ENCODE results near the gene SCNN1G. TPM values are rescaled to one million over a fixed set of nuclear protein-coding genes. Genes with fewer than 3 reads are reported as not detected.

The SCNN1G gene
- total and polyA plus RNA-seq, 2 of the 13 experiments (the other 11 are each of a cell fraction or from before 2014, with no cell fraction given), result not detected

DNA sequence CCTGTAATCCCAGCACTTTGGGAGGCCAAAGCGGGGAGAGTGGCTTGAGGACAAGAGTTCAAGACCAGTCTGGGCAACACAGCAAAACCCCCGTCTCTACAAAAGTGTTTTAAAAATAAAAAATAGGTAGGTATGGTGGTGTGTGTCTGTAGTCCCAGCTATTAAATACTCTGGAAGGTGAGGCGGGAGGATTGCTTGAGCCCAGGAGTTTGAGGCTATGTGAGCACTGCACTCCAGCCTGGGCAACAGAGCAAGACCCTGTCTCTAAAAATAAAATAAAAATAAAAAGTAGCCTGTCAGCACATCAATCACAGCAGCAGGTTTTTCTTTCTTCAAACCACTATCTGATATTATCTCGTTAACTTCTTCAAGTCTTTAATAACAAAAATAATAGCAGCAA is 34.9 kb upstream of the SCNN1G start:
- no peaks in the 10 kb centered on the region for H3K9me3 ChIP-seq (ENCODE audit: low read length)
- H3K4me1 ChIP-seq (ENCODE audit: insufficient read depth, low read length), result peaks cover 76% of the 10 kb centered on the region
- H3K4me3 ChIP-seq (replicated peaks in 1 of 3; ENCODE audit: insufficient read depth in 1 of 3, low read depth in 2 of 3, low read length in 3 of 3), result peak overlapping the region; percentile 95 to 99 (median 95)
- intact Hi-C loops (cut with micrococcal nuclease; ENCODE audit: unreplicated experiment) (loop anchor here (2.0 kb wide), 1 partner anchor 43 kb away; no protein-coding TSS in a partner anchor), in situ Hi-C loops (cut with HindIII; ENCODE audit: extremely low pct_ligation_motif_present, low pct_unique_long_range_greater_than_20kb) (loop anchor here (10.0 kb wide), 1 partner anchor 63 kb away; no protein-coding TSS in a partner anchor)
- H3K36me3 ChIP-seq (replicated peaks in 1 of 2; ENCODE audit: control insufficient read depth in 1 of 2, insufficient read depth in 2 of 2, low read length in 2 of 2), result no peaks in the 10 kb centered on the region; a peak in 1 of 5 replicates
- BruUV-seq (replicated peaks), result TSS peak; percentile 64
- 85% methylated on average over 4 of the region's 4 CpGs for WGBS (ENCODE audit: low lambda C conversion rate)
- no peak for FAIRE-seq
- no peak overlapping the region for H2AFZ ChIP-seq (ENCODE audit: low read length)
- no peak for ATAC-seq
- peak overlapping the region; percentile 74 for H3K27ac ChIP-seq (ENCODE audit: extremely low read length, insufficient read depth, low read length)
- ChIA-PET POLR2A (interaction anchor here (1.2 to 1.4 kb wide), 2 partner anchors 43 to 53 kb away, joined by 3 to 5 read pairs; no protein-coding TSS in a partner anchor), CTCF (ENCODE audit: low intra/inter-chr PET ratio, low total read pairs) (no interaction called here)
- H3K9ac ChIP-seq (ENCODE audit: insufficient read depth, low read depth, low read length), result peak overlapping the region; percentile 85
- H4K20me1 ChIP-seq (ENCODE audit: insufficient read depth, low read length), result peaks cover 9% of the 10 kb centered on the region; the same call in 1 of the 2 replicates
- peaks cover 59% of the 10 kb centered on the region for H3K79me2 ChIP-seq (ENCODE audit: insufficient read depth, low read length)
- no peak for DNase-seq (ENCODE audit: low spot score)
- H3K27me3 ChIP-seq (ENCODE audit: control insufficient read depth in 1 of 2, insufficient read depth in 2 of 2, low read length in 2 of 2), result peaks cover 0 to 5% of the 10 kb centered on the region in 2 experiments; a peak in 1 of 5 replicates
- peak overlapping the region; percentile 87 for H3K4me2 ChIP-seq (ENCODE audit: low read depth, low read length)
- TF ChIP-seq ATF7 (IDR thresholded peaks at IDR 0.05) (no peak), ATF7 (CRISPR knock-in tag; IDR thresholded peaks at IDR 0.05) (no peak), ZNF83 (CRISPR knock-in tag; IDR thresholded peaks at IDR 0.05; ENCODE audit: borderline replicate concordance) (no peak), SKI (IDR thresholded peaks at IDR 0.05; ENCODE audit: partially characterized antibody) (no peak), ZFY (CRISPR knock-in tag; IDR thresholded peaks at IDR 0.05) (0 out of 2 replicates have a peak, but pooled peaks have one; percentile 26), ZNF564 (CRISPR knock-in tag; IDR thresholded peaks at IDR 0.05) (no peak), TP53 (CRISPR knock-in tag; conservative IDR thresholded peaks at IDR 0.05) (no peak), MBNL3 (CRISPR knock-in tag; conservative IDR thresholded peaks at IDR 0.05) (no peak), ZNF335 (CRISPR knock-in tag; IDR thresholded peaks at IDR 0.05) (no peak), MEF2D (CRISPR knock-in tag; IDR thresholded peaks at IDR 0.05) (no peak), SNAPC2 (CRISPR knock-in tag; IDR thresholded peaks at IDR 0.05) (0 out of 2 replicates have a peak, but pooled peaks have one; percentile 10)
- TF ChIP-seq, protein P1, sequence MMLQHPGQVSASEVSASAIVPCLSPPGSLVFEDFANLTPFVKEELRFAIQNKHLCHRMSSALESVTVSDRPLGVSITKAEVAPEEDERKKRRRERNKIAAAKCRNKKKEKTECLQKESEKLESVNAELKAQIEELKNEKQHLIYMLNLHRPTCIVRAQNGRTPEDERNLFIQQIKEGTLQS (CRISPR knock-in tag; IDR thresholded peaks at IDR 0.05), result no peak
- TF ChIP-seq, protein P2, sequence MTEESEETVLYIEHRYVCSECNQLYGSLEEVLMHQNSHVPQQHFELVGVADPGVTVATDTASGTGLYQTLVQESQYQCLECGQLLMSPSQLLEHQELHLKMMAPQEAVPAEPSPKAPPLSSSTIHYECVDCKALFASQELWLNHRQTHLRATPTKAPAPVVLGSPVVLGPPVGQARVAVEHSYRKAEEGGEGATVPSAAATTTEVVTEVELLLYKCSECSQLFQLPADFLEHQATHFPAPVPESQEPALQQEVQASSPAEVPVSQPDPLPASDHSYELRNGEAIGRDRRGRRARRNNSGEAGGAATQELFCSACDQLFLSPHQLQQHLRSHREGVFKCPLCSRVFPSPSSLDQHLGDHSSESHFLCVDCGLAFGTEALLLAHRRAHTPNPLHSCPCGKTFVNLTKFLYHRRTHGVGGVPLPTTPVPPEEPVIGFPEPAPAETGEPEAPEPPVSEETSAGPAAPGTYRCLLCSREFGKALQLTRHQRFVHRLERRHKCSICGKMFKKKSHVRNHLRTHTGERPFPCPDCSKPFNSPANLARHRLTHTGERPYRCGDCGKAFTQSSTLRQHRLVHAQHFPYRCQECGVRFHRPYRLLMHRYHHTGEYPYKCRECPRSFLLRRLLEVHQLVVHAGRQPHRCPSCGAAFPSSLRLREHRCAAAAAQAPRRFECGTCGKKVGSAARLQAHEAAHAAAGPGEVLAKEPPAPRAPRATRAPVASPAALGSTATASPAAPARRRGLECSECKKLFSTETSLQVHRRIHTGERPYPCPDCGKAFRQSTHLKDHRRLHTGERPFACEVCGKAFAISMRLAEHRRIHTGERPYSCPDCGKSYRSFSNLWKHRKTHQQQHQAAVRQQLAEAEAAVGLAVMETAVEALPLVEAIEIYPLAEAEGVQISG (CRISPR knock-in tag; IDR thresholded peaks at IDR 0.05), result no peak
- TF ChIP-seq, protein P3, sequence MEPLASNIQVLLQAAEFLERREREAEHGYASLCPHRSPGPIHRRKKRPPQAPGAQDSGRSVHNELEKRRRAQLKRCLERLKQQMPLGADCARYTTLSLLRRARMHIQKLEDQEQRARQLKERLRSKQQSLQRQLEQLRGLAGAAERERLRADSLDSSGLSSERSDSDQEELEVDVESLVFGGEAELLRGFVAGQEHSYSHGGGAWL (CRISPR knock-in tag; IDR thresholded peaks at IDR 0.05), result no peak

All from HepG2 (cell line).